GM12874 (cell line): ENCODE data around the gene CTXND1.

Experiments used
- TF ChIP-seq, protein P1 (sequence below): IDR thresholded peaks from 2 replicates; pipeline ENCODE4 v1.5.1; 2011; ENCODE audit warnings: low read depth, mild to moderate bottlenecking, control low read depth, low read length, moderate library complexity; ENCODE audit not compliant: insufficient read depth

Gene CTXND1

GRCh38 chr15:80151576-80151975 lies 100.4 kb downstream of the CTXND1 start:
- TF ChIP-seq, protein P1, sequence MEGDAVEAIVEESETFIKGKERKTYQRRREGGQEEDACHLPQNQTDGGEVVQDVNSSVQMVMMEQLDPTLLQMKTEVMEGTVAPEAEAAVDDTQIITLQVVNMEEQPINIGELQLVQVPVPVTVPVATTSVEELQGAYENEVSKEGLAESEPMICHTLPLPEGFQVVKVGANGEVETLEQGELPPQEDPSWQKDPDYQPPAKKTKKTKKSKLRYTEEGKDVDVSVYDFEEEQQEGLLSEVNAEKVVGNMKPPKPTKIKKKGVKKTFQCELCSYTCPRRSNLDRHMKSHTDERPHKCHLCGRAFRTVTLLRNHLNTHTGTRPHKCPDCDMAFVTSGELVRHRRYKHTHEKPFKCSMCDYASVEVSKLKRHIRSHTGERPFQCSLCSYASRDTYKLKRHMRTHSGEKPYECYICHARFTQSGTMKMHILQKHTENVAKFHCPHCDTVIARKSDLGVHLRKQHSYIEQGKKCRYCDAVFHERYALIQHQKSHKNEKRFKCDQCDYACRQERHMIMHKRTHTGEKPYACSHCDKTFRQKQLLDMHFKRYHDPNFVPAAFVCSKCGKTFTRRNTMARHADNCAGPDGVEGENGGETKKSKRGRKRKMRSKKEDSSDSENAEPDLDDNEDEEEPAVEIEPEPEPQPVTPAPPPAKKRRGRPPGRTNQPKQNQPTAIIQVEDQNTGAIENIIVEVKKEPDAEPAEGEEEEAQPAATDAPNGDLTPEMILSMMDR, result no peak

DNA sequence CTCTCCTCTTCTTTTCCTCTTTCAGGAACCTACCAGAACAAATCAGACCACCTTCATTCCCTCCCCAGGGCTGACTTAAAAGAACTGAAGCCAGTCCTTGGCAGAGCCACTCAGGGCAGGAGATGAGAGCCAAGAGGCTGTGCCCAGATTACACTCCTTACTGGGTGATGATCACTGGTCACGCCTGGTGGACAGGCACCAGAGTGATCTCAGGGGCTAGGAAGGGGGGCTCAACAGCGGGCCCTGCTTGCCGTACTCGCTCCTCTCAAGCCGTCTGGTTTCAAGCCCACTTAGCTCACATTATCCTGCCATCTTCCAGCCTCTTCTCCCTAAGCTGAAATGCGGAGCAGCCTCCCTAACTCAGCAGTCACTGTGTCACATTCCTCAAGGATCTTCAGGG lies 100.9 kb downstream of the CTXND1 start:
- TF ChIP-seq, protein P1, result no peak
